Measurements from ENCODE around the gene KBTBD7.

The KBTBD7 gene

GRCh38 chr13:41220401-41220800 is 26.0 kb upstream of the KBTBD7 start:
- TF ChIP-seq ARNTL (CRISPR knock-in tag; IDR thresholded peaks at IDR 0.05; ENCODE audit: borderline replicate concordance, low read depth) (no peak), GLIS3 (CRISPR knock-in tag; IDR thresholded peaks at IDR 0.05) (no peak), TOX (CRISPR knock-in tag; IDR thresholded peaks at IDR 0.05; ENCODE audit: borderline replicate concordance) (no peak), CSRNP3 (CRISPR knock-in tag; IDR thresholded peaks at IDR 0.05) (no peak), ZNF70 (CRISPR knock-in tag; IDR thresholded peaks at IDR 0.05) (no peak), POU6F1 (CRISPR knock-in tag; IDR thresholded peaks at IDR 0.05; ENCODE audit: borderline replicate concordance, low read depth) (no peak), PPARA (CRISPR knock-in tag; IDR thresholded peaks at IDR 0.05; ENCODE audit: borderline replicate concordance) (no peak), ZNF8 (CRISPR knock-in tag; IDR thresholded peaks at IDR 0.05) (no peak), ZNF565 (CRISPR knock-in tag; conservative IDR thresholded peaks at IDR 0.05; ENCODE audit: low read depth) (no peak), ZFP30 (CRISPR knock-in tag; IDR thresholded peaks at IDR 0.05) (no peak), BACH2 (CRISPR knock-in tag; IDR thresholded peaks at IDR 0.05; ENCODE audit: borderline replicate concordance) (no peak), OSR1 (CRISPR knock-in tag; IDR thresholded peaks at IDR 0.05) (no peak)
- no peak for ATAC-seq

GRCh38 chr13:41216160-41216559 is 21.8 kb upstream of the KBTBD7 start:
- TF ChIP-seq BACH2 (CRISPR knock-in tag; IDR thresholded peaks at IDR 0.05; ENCODE audit: borderline replicate concordance) (no peak), ISL1 (CRISPR knock-in tag; IDR thresholded peaks at IDR 0.05) (0 out of 2 replicates have a peak, but pooled peaks have one; percentile 13)
- peak; percentile 77 for ATAC-seq

GRCh38 chr13:41213919-41214318 is 19.6 kb upstream of the KBTBD7 start:
- ATAC-seq, result no peak
- TF ChIP-seq OSR1 (CRISPR knock-in tag; IDR thresholded peaks at IDR 0.05) (no peak), TCF4 (CRISPR knock-in tag; IDR thresholded peaks at IDR 0.05; ENCODE audit: borderline replicate concordance) (no peak)

- no peak for ATAC-seq
- TF ChIP-seq ZNF8 (CRISPR knock-in tag; IDR thresholded peaks at IDR 0.05) (no peak), RARB (CRISPR knock-in tag; IDR thresholded peaks at IDR 0.05) (no peak)
Measured at GRCh38 chr13:41213316-41213715, 18.9 kb upstream of the KBTBD7 start.

- ATAC-seq, result no peak
- TF ChIP-seq OSR1 (CRISPR knock-in tag; IDR thresholded peaks at IDR 0.05), result no peak
- no peak for TF ChIP-seq CSDC2 (CRISPR knock-in tag; IDR thresholded peaks at IDR 0.05)
- TF ChIP-seq CREB5 (CRISPR knock-in tag; IDR thresholded peaks at IDR 0.05; ENCODE audit: low read depth), result no peak
- no peak for TF ChIP-seq CSRNP3 (CRISPR knock-in tag; IDR thresholded peaks at IDR 0.05)
- no peak for TF ChIP-seq PATZ1 (CRISPR knock-in tag; IDR thresholded peaks at IDR 0.05; ENCODE audit: borderline replicate concordance)
- TF ChIP-seq ZNF8 (CRISPR knock-in tag; IDR thresholded peaks at IDR 0.05), result no peak
- no peak for TF ChIP-seq TSHZ2 (CRISPR knock-in tag; IDR thresholded peaks at IDR 0.05)
- TF ChIP-seq ZC3H10 (CRISPR knock-in tag; IDR thresholded peaks at IDR 0.05), result no peak
- no peak for TF ChIP-seq ESRRG (CRISPR knock-in tag; IDR thresholded peaks at IDR 0.05)
- TF ChIP-seq ZNF565 (CRISPR knock-in tag; conservative IDR thresholded peaks at IDR 0.05; ENCODE audit: low read depth), result no peak
- no peak for TF ChIP-seq ZNF70 (CRISPR knock-in tag; IDR thresholded peaks at IDR 0.05)
- no peak for TF ChIP-seq SNAI2 (CRISPR knock-in tag; IDR thresholded peaks at IDR 0.05)
- no peak for TF ChIP-seq GLIS3 (CRISPR knock-in tag; IDR thresholded peaks at IDR 0.05)
- TF ChIP-seq ARNTL (CRISPR knock-in tag; IDR thresholded peaks at IDR 0.05; ENCODE audit: borderline replicate concordance, low read depth), result no peak
- no peak for TF ChIP-seq TCF4 (CRISPR knock-in tag; IDR thresholded peaks at IDR 0.05; ENCODE audit: borderline replicate concordance)
- TF ChIP-seq ISL1 (CRISPR knock-in tag; IDR thresholded peaks at IDR 0.05), result no peak
- no peak for TF ChIP-seq PPARA (CRISPR knock-in tag; IDR thresholded peaks at IDR 0.05; ENCODE audit: borderline replicate concordance)
- TF ChIP-seq POU6F1 (CRISPR knock-in tag; IDR thresholded peaks at IDR 0.05; ENCODE audit: borderline replicate concordance, low read depth), result no peak
Measured at GRCh38 chr13:41212881-41213280, 18.5 kb upstream of the KBTBD7 start.

Measured in SK-N-SH treated with all-trans-retinoic acid at 6 μM for 48 hours (cell line).